HG03432 (cell line): Measurements from ENCODE around the gene ACYP1.
"Not testable (repeated sequence)": the region's sequence is repeated elsewhere in the genome, so short reads cannot be mapped to it uniquely, and the experiment has no call there.

ENCODE experiments used
- ATAC-seq: cut with Tn5 transposase; IDR thresholded peaks from one replicate; pipeline ENCODE4 v1.9.1; 2021; ENCODE audit warnings: mild to moderate bottlenecking, moderate library complexity; ENCODE audit not compliant: unreplicated experiment

The ACYP1 gene

GRCh38 chr14:75068294-75069120 is 4.7 kb upstream of the ACYP1 start:
- no peak for ATAC-seq

DNA sequence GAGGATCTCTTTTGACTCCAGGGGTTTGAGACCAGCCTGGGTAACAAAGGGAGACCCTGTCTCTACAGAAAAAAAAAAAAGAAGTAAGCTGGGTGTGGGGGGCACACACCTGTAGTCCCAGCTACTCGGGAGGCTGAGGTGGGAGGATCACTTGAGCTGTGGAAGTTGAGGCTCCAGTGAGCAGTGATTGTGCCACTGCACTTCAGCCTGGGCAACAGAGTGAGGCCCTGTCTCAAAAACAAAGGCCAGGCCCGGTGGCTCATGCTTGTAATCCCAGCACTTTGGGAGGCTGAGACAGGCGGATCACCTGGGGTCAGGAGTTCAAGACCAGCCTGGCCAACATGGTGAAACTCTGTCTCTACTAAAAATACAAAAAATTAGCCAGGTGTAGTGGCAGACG is 3.9 kb upstream of the ACYP1 start:
- not testable (repeated sequence) for ATAC-seq

GRCh38 chr14:75067212-75067611 is 3.4 kb upstream of the ACYP1 start:
- ATAC-seq = no peak

DNA sequence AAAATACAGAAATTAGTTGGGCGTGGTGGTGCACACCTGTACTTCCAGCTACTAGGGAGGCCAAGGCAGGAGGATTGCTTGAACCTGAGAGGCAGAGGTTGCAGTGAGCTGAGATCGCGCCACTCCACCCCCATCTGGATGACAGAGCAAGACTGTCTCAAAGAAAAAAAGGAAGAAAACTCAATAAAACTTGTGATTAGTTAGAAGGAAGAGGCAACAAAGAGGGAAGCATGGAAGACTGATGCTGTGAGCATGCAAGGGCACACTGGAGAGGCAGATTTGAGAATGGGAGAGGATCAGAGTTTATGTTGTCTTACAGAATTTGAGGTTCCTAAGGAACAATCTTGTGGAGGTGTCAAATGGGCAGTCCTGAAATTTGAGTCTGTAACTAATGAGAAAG is 2.9 kb upstream of the ACYP1 start:
- ATAC-seq = no peak

DNA sequence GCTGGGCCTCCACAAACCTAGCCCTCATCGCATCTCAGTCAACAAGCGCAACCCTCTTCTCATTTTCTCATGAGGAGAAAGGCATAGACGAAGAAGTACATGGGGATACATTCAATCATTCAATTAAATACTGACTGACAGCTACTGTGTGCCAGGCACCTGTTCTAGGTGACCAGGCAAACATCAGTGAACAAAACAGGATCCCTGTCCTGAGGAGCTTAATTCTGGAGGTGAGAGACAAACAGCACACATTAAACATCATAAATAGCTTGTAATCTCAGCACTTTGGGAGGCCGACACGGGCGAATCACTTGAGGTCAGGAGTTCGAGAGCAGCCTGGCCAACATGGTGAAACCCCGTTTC is 362 bp upstream of the ACYP1 start:
- ATAC-seq = no peak

DNA sequence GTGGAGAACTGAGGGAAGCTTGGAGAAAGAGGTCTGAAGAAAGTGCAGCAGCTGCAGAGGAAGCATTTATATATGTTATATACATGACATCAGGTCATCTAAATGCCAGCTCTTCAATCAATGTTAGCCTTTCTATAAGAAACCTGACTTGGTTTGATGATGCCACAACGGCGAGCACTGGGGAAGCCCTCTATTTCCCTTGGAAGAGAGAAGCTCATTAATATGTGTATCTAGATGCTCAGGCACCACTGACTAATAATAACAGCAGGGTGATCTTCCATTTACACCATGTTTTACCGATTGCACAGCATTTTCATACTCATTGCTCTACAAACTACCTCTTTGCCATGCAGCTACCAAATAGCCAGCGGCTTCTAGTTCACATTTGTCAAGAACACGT is 811 bp downstream of the ACYP1 start:
- ATAC-seq = no peak

DNA sequence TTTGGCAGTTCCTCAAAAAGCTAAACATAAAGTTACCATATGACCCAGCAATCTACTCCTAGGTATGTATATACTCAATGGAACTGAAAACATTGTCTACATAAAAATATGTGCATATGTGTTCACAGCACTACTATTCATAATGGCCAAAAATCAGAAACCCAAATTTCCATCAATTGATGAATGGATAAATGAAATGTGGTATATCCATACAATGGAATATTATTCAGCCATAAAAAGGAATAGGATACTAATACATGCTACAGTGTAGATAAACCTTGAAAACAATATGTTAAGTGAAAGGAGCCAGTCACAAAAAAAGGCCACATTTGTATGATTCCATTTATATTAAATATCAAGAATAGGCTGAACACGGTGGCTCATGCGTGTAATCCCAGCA is 3.4 kb downstream of the ACYP1 start:
- no peak for ATAC-seq

- no peak for ATAC-seq
Observed at GRCh38 chr14:75059642-75060041, 4.2 kb downstream of the ACYP1 start.

GRCh38 chr14:75054421-75054820 is 9.4 kb downstream of the ACYP1 start:
- no peak for ATAC-seq

GRCh38 chr14:75053396-75054291 is 10.2 kb downstream of the ACYP1 start:
- ATAC-seq = no peak

- ATAC-seq = no peak
Observed at GRCh38 chr14:75051556-75051899, 12.3 kb downstream of the ACYP1 start.

DNA sequence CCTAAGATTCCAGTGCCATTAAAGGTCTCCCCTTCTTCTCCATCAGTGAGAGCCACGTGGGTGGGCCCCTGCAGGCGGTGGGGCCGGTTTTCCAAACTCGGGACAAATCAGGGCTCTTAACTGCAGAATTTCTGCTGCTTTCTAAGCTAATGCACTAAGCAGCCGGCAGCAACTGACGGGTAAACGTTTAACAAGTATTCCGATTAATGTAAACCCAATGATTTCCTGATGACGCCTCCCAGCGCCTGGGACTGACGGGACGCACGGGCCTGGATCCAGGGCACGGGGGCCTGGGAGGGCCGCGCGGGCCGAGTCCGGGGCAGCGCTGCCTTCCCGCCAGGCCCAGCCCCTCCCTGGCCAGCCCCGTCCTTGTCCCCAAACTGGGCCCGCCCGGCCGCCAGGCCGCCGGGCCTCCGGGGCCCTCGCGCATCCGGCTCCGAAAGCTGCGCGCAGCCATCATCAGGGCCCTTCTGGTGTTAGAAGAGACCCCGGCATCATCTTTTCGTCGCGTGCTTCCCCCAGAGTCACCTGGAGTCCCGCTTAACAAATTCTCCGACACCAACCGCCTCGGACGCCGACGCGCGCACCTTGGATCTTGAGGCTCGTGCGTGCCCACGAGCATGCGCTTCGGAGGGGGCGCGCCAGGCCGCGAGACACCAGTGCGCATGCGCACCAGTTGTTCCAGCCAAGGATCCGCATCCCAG is 12.8 kb downstream of the ACYP1 start, which contains the start of gene MLH3:
Gene MLH3, minus strand, starts transcription at position 616 of the 704 bp plus-strand sequence. CDS start 1,812 bp downstream, outside the sequence.
- ATAC-seq = peak; percentile 77

DNA sequence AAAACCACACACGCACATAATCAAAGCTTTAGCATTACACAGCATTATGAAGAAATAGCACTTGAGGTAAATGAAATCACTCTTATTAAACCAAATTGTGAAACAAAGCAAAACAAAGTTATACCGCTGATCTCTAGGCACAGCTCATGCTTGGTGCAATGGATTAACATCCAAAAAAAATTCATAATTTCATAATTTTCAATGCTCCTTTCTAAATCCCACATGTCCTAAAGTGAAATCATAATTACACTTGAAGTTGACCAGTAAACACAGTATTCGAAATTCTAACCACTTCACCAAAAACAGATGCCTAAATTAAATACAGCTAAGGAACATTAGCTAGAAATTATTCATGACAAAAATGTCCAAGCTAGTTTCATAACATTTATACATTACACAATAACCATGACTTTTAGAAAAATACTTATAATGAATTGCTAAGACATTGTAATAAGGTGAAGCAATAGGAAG is 14.1 kb downstream of the ACYP1 start:
- ATAC-seq = no peak

DNA sequence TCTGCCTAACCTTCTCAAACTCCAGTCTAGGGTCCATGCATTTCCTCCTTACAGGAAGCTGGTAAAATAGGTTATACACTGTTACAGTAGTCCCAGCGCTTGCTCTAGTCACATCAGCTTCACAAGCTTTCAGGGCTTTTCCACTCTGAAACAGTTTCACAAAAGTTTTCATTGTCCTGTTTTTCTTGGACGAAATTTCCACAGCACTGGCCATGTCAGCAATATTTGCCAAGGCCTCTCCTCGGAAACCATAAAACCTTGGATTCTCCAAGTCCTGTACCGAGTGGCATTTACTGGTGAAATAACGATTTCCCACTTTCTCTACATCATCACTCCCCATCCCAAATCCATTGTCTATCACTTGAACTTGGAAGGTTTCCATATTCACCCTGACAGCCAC is 14.7 kb downstream of the ACYP1 start:
- ATAC-seq = no peak

GRCh38 chr14:75048101-75048500 is 15.7 kb downstream of the ACYP1 start:
- no peak for ATAC-seq

- no peak for ATAC-seq
Observed at GRCh38 chr14:75047506-75047905, 16.3 kb downstream of the ACYP1 start.

DNA sequence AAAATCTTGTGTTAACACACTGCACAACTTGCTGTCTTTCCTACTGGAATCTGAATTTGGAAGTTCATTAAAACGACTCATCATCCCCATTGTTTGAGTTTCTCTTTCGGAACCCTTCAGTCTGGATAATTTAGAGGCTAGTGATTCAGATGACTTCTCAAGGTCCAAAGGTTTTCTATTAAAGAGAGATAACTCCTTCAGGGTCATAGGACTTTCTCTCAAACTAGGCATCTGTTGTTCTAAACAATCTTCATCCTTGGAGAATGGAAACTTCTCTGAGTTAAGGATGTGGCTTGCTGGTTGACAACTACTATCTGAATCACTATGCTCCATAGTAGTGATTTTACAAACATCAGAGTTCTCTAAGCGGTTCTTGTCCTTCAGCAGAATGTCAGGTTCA is 16.9 kb downstream of the ACYP1 start:
- ATAC-seq = no peak

DNA sequence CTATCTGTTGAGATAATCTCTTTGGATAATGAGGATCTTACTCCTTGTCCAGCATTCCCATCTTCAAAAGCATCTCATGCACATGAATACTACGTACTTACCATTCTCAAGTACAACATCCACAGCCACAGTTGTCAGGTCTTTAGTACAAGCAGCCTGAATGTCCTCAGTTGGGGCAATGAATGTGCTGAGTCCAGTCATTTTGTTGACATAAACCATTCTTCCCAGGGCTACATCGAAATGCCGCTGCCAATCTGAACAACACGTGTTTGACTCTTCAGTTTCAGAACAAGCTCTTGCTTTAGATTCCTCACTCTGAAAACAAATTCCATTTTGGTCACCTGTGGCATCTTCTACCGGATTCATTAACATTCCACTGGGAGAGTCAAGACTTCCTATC is 17.5 kb downstream of the ACYP1 start:
- ATAC-seq = no peak

DNA sequence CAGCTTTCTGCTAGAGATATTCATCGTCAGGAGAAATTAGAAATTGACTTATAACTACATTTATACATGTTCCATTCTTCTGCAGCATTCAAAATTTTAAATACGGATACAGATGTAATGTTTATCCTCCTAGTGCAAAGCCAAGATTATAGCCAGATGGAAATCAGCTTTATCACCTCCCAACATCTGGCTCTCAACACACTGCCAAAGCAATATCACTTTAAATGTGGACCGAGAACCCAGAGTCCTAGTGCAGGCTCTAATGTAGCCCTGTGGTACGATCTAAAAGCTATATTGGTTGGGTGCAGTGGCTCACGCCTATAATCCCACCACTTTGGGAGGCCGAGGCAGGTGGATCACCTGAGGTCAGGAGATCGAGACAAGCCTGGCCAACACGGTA is 19.1 kb downstream of the ACYP1 start:
- no peak for ATAC-seq

GRCh38 chr14:75044322-75044721 is 19.5 kb downstream of the ACYP1 start:
- no peak for ATAC-seq

DNA sequence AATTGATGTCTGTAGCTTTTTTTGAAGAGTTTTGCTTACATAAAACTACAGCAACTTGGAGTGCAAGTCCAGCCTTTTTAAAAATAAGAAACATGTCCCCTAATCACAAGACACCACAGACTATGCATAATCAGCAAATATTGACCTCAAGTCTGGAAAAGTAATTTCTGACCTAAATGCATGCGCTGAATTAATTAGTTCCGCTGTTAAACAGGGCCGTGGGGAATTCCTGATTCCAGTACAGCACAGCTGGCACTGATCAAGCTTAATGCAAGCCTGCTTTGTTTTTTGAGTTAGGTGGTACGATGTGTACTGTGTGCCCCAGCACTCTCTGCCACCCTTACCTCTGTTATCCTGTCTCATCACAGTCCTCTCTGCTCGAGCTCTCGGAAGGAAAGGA is 21.8 kb downstream of the ACYP1 start:
- ATAC-seq = no peak
